ENCODE measurements around the gene CGB1.
"Not testable (repeated sequence)": the region's sequence is repeated elsewhere in the genome, so short reads cannot be mapped to it uniquely, and the experiment has no call there.

The CGB1 gene

DNA sequence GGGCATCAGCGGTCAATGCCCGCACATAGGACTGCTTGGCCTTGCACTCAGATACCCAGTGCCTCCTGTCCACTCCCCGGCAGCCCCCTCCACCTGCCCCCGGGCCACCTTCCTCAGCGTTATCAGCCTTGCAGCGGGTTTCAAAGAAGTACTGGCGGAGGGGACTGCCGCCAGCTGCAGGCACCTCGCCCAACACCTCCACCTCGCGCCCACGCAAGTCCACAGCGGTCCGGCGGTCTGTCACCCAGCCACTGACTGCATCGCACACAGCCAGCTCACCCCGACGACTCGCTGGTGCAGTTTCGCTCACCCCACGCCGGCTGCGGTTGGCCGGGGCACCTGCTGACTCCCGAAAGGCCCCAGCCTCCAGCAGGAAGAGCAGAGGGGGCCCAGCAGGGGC is 24.8 kb upstream of the CGB1 start:
- H3K36me3 ChIP-seq, result no peaks in the 10 kb centered on the region
- no peak overlapping the region for H3K4me3 ChIP-seq (ENCODE audit: low read depth in 1 of 2, low read length in 1 of 2)
- no peaks in the 10 kb centered on the region for H3K9me3 ChIP-seq
- TF ChIP-seq, protein P1, sequence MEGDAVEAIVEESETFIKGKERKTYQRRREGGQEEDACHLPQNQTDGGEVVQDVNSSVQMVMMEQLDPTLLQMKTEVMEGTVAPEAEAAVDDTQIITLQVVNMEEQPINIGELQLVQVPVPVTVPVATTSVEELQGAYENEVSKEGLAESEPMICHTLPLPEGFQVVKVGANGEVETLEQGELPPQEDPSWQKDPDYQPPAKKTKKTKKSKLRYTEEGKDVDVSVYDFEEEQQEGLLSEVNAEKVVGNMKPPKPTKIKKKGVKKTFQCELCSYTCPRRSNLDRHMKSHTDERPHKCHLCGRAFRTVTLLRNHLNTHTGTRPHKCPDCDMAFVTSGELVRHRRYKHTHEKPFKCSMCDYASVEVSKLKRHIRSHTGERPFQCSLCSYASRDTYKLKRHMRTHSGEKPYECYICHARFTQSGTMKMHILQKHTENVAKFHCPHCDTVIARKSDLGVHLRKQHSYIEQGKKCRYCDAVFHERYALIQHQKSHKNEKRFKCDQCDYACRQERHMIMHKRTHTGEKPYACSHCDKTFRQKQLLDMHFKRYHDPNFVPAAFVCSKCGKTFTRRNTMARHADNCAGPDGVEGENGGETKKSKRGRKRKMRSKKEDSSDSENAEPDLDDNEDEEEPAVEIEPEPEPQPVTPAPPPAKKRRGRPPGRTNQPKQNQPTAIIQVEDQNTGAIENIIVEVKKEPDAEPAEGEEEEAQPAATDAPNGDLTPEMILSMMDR (IDR thresholded peaks at IDR 0.05), result no peak
- H3K4me1 ChIP-seq (ENCODE audit: control insufficient read depth in 1 of 2, insufficient read depth in 1 of 2, low read depth in 1 of 2, low read length in 1 of 2), result peaks cover 12 to 14% of the 10 kb centered on the region in 2 experiments
- no peak overlapping the region for H3K27ac ChIP-seq
- H3K27me3 ChIP-seq, result peaks cover 100% of the 10 kb centered on the region

DNA sequence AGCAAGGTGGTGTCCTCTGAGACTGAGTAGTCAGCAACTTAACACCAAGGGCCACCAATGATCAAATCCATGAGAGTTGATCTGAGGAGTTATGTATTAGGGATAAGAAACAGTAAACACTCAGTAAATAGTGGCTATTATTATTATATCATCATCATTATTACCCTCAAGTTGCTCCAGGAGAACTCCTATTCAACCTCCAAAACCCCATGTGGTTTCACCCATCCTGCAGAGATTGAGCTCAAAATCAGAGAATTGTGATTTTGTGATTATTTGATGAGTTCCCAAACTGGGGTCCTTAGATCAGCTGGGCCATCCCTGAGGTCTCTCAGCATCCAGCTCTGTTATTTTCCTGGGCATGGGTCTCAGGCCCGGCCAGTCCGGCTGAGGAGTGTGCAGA is 24.3 kb upstream of the CGB1 start:
- Histone ChIP-seq H3K27me3 (peaks cover 100% of the 10 kb centered on the region), H3K4me3 (ENCODE audit: low read depth in 1 of 2, low read length in 1 of 2) (no peak overlapping the region), H3K4me1 (ENCODE audit: control insufficient read depth in 1 of 2, insufficient read depth in 1 of 2, low read depth in 1 of 2, low read length in 1 of 2) (peaks cover 16 to 18% of the 10 kb centered on the region in 2 experiments), H3K36me3 (no peaks in the 10 kb centered on the region), H3K9me3 (no peaks in the 10 kb centered on the region), H3K27ac (no peak overlapping the region)
- TF ChIP-seq, protein P1 (IDR thresholded peaks at IDR 0.05), result no peak

DNA sequence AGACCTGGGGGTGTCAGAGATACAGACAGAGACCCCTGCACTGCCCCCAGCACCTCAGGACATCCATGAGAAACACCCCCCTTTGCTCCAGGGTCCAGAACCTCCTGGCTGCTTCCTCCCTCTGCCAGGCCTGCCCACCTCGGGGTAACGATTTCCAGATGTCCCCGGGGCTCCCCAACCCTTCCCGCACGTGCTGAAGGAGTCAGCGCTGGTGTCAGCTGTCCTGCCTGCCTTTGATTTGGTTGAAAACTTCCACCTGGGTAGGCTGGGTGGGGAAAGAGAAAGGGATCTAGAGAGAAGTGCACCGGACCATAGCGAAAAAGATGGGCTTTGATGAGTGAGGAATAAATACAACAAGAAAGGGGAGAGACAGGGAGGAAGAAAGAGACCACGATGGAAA is 22.4 kb upstream of the CGB1 start:
- Histone ChIP-seq H3K36me3 (no peaks in the 10 kb centered on the region), H3K9me3 (no peaks in the 10 kb centered on the region), H3K4me3 (ENCODE audit: low read depth in 1 of 2, low read length in 1 of 2) (no peak overlapping the region), H3K4me1 (ENCODE audit: control insufficient read depth in 1 of 2, insufficient read depth in 1 of 2, low read depth in 1 of 2, low read length in 1 of 2) (peaks cover 18 to 21% of the 10 kb centered on the region in 2 experiments), H3K27ac (no peak overlapping the region), H3K27me3 (peaks cover 93% of the 10 kb centered on the region)
- TF ChIP-seq, protein P1 (IDR thresholded peaks at IDR 0.05), result no peak

DNA sequence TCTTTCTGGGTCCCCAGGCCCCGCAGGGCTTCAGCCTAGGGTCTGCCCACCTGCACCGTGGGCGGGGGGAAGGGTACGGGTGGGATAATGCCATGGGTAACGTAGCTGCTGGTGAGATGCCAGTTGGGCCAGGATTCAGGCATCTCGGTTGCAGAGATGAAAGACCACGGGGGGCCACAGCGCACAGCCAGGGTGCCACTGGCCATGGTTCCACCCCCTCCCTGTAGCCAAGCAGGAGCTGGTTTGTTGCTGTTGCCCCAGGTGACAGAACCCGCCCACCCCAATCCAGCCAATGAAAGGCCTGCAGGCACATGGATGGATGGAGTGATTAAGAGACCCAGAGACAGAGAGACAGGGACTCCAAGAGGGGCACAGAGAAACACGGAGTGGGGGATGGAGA is 21.9 kb upstream of the CGB1 start:
- TF ChIP-seq, protein P1 (IDR thresholded peaks at IDR 0.05), result no peak
- H3K27me3 ChIP-seq, result peaks cover 89% of the 10 kb centered on the region
- H3K27ac ChIP-seq, result no peak overlapping the region
- H3K4me3 ChIP-seq (ENCODE audit: low read depth in 1 of 2, low read length in 1 of 2), result no peak overlapping the region
- no peaks in the 10 kb centered on the region for H3K9me3 ChIP-seq
- no peaks in the 10 kb centered on the region for H3K36me3 ChIP-seq
- H3K4me1 ChIP-seq (ENCODE audit: control insufficient read depth in 1 of 2, insufficient read depth in 1 of 2, low read depth in 1 of 2, low read length in 1 of 2), result peaks cover 18 to 21% of the 10 kb centered on the region in 2 experiments

DNA sequence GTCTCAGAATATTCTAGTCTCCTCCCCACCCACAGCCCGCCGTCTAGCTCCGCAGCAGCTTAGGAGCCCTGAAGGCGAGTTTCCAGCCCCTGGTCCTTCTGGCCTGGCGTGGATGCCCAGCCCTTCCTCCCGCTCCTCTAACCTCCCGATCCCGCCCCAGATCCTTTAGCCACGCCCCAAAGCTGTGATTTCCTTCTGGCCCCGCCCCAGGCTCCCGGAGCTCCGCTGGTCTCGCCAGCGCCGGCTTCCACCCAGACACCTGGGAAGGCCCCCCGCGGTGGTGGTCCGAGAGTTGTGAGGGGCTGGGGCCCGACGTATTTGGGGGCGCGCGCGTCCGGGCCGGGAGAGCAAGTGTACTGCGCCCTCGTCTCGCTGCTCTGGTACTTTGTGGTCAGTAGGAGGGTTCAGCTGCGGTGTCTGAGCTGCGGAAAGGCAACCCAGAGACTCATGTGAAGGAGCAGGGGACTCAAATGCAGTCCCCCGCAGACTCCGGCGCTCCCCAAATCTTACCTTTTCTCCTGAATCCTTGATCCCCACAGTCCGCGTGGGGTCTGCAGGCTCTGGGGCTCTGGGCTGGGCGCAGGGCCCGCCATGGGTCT is 21.0 kb upstream of the CGB1 start, which contains the start of gene CGB7:
Gene CGB7, minus strand, starts transcription at position 114 of the 599 bp plus-strand sequence. CDS start 2,374 bp downstream, outside the sequence.
- no peak within 1 kb of the TSS for H3K27ac ChIP-seq
- H3K36me3 ChIP-seq, result no peaks in the 10 kb centered on the region
- no peaks in the 10 kb centered on the region for H3K9me3 ChIP-seq
- TF ChIP-seq, protein P1 (IDR thresholded peaks at IDR 0.05), result no peak
- peak within 1 kb of the TSS in 1 of 2 experiments; percentile 62 for H3K4me3 ChIP-seq (ENCODE audit: low read depth in 1 of 2, low read length in 1 of 2)
- H3K27me3 ChIP-seq, result peaks cover 85% of the 10 kb centered on the region
- peaks cover 18 to 21% of the 10 kb centered on the region in 2 experiments for H3K4me1 ChIP-seq (ENCODE audit: control insufficient read depth in 1 of 2, insufficient read depth in 1 of 2, low read depth in 1 of 2, low read length in 1 of 2)

DNA sequence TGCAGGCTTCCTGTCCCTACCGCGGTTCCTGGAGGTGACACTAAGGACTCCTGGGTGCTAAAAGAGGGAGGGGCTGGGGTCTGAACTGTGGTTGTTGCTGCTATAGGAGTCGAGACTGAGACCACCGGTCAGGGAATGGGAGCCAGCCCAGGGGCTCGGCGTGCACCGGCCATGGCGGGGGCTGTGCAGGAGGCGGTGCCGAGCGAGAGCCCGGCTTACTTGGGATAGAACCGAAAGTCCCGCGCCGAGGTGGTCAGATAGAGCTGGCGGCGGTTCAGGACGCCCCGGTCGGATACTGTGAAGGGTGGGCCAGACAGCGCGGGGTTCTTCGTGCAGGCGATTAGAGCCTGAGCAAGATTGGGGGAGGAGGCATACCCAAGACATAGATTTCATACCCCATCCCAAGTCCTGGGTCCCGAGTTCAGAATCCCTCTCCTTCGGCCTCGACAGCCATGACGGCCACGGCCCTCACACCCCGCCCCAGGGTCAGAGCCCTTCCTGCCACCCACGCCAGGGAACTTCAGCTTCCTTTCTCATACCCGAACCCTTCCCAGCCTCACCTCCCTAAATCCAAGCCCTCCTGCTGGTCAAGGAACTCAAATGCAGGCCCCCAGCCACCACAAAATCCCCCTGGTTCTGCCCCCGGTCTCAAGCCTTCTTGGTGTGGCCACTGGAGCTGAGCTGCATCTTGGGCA is 20.4 kb upstream of the CGB1 start:
- Histone ChIP-seq H3K4me1 (ENCODE audit: control insufficient read depth in 1 of 2, insufficient read depth in 1 of 2, low read depth in 1 of 2, low read length in 1 of 2) (peaks cover 18 to 21% of the 10 kb centered on the region in 2 experiments), H3K4me3 (ENCODE audit: low read depth in 1 of 2, low read length in 1 of 2) (peak overlapping the region in 1 of 2 experiments; percentile 62), H3K27me3 (peaks cover 78% of the 10 kb centered on the region)
- not testable (repeated sequence) for H3K9me3 ChIP-seq, H3K27ac ChIP-seq, H3K36me3 ChIP-seq

All from neutrophil (primary cell).